RPMI8226 (cell line): ENCODE results near the gene SCYL1.

Experiments used
- DNase-seq: peaks from one replicate; pipeline ENCODE4 v3.0.0-alpha.2; 2015

Gene SCYL1

DNA sequence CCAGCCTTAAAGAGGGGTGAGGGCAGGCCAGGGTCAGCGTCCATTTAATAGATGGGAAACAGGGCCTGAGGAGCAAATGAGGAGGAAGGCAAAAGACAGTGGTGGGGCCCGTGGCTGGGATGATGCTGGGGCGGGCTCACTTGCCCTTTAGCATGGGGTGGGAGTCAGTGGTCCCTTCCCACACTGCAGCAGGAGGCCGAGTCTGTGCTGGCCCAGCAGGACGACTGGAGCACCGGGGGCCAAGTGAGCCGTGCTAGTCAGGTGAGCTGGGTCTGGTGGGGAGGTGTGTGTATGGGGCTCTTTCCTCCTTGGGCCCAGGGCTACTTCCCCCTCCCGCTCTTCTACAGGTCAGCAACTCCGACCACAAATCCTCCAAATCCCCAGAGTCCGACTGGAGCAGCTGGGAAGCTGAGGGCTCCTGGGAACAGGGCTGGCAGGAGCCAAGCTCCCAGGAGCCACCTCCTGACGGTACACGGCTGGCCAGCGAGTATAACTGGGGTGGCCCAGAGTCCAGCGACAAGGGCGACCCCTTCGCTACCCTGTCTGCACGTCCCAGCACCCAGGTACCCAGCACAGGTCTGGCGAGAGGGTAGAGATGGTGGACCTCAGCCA is 12.8 kb downstream of the SCYL1 start:
- no peak for DNase-seq

DNA sequence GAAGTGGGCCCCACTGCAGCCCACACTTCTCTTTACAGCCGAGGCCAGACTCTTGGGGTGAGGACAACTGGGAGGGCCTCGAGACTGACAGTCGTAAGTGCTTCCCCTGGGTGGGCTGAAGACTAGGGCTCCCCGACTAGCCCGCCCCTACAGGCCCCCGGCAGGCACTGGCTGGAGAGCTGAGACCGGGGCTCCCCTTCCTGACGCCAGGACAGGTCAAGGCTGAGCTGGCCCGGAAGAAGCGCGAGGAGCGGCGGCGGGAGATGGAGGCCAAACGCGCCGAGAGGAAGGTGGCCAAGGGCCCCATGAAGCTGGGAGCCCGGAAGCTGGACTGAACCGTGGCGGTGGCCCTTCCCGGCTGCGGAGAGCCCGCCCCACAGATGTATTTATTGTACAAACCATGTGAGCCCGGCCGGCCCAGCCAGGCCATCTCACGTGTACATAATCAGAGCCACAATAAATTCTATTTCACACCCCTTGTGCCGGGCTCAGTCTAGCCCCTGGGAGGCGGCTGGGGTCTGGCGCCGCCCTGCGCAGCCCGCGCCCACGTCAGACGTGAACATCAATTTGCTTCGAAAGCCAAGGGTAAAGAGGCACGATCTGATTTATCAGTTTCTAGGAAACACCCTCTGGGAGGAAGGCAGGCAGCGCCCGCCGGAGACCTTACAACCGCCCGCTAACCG is 13.5 kb downstream of the SCYL1 start:
- DNase-seq: no peak

DNA sequence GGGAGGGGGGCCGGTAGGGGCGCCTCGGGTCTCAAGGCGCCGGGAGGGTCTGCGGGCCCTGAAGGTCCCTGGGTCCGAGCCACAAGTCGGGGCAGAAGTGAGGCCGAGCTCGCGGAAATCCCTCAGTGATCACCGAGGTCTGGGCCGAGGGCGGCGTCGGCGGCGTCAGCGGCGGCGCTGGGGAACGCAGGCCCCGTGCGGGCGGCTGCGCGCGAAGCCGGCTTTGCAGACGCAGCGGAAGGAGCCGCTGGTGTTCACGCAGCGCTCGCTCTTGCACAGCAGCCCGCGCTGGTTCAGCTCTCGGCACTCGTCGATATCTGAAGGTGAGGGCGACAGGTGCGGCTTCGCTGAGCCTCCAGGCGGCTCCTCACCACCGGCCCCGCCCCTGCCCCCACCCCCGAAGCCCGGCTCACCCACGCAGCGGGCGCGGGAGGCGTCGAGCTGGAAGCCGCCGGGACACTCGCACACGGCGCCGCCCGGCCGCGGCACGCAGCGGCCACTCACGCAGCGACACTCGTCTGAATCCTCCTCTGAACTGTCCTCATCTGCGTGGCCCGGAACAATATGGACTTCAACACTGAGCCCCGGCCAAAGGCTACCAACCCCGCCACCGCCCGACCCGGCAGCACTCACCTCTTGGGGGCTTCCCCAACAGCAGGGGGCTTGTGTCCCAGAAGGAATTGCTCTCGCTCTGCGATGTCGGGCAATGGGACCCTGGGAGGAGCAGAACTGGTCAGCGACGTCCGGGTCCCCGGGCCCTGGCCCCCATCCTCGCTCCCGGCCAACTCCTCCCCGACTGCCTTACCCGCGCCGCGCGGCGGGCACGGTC is 14.2 kb downstream of the SCYL1 start:
- DNase-seq: no peak

DNA sequence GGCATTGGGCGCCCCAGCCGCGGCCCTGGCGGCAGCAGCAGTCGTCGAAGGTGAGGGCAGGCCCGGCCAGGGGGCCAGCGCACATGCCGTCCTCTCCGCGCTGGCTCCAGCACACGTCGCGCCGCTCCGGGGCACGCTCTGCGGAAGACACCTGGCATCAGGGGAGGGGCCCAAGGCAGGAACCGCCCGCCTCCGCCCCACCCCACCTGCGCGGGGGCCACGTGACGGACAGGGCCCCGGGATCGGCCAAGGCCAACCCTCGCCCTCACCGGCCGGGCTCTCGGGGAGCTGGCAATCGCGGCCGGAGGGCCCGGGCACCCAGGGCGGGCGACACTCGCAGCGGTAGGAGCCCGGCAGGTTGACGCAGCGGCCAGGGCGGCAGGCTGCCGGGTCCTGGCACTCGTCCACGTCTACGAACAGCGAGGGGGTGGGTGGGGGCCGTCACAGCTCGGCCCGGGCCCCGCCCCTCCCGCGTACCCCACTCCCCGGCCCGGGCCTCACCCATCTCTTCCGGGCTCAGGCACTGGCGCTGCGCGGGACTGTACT is 14.9 kb downstream of the SCYL1 start:
- DNase-seq: peak; percentile 95

DNA sequence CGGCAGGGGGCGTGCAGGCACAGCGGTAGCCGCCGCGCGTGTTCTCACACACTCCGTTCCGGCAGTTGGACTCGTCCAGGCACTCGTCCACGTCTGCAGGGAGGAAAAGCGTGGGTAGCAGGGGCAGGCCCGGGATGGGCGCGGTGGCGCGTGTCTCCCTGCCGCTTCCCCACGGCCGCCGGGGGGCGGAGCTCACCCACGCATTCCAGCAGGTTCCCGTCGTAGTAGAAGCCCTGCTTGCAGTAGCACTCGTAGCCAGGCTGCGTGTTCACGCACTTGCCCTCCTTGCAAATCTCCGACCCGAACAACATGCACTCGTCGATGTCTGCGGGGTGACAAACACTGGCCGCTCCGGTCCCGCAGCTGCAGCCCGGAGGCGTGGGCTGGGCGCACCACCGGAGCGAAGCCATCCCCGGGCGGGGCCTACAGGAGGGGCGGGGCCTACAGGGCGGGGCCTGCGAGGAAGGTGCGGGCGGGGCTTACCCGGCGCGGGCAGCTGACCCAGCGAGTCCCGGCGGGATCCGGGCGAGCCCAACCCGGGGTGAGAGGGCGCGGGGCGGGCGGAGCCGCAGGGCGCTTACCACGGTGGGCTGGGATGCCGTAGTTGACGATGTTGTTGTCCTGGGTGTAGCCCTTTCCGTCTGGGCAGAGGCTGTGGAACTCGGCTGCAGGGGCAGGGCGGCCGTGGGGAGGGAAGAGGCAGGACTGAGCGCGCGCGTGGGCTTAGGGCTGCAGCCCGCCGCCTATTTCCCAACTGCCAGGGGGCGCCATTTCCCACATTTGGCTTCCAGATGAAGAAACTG is 15.6 kb downstream of the SCYL1 start:
- DNase-seq: peak; percentile 94

DNA sequence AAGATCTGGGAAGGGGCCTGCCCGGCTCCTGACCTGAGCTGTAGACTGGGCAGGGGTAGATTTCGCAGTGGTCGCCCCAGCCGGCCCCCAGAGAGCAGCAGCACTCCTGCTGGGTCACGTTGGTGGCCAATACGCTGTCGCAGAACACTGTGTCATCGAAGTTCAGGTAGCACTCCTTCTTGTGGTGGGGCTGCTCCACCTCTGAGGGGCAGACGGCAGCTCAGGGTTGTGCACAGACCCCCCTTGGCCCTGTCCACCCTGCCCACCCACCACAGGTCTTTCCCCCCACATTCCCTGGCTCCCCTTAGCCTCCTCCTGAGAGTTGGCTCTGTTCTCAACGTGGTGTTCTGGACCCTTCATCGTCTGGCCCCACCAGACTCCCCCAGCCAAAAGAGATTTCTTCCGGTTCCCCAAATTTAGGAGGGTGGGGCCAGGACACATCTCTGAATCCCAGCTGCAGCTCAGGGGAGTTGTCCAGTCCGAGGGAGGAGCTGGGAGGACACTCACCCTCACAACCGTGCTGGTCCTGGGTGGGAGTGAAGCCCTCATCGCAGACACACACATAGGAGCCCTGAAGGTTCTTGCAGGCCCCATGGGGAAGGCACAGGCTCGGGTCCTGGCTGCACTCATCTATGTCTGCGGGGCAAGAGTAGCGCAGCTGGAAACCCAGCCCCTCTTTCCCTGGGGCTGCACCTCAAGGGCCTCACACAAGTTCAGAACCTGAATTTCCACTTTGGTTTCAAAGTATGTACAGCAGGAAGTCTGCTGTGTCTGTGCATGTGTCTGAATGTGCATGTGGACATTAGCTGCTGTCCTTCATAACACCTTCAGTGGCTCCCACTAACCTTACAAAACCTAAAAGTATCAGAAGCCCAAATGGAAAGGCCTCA is 16.5 kb downstream of the SCYL1 start:
- DNase-seq: no peak

DNA sequence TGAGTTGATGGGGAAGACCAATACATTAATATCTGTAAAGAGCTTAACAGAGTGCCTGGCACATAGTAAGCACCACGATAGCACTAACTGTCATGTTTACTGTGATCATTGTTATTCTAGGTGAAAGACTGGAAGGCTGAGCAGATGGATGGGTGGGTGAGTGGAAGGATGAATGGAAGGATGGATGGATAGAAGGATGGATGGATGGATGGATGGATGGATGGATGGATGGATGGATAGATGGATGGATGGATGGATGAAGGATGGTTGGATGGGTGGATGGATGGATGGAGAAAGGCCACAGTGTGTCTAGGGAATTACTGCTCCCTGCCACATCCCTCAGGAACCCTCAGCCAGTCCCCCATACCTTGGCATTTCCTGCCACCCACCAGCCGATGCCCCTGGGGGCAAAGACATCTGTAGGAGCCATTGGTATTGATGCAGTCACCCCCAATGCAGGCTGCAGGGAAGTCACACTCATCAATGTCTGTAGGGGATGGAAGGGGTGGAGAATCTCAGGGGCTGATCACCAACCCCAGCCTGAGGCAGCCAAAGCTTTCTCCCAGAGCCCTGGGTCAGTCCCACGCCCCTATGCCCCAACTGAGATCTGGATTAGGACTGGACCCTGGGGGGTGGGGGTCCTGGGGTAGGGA is 18.0 kb downstream of the SCYL1 start:
- no peak for DNase-seq

DNA sequence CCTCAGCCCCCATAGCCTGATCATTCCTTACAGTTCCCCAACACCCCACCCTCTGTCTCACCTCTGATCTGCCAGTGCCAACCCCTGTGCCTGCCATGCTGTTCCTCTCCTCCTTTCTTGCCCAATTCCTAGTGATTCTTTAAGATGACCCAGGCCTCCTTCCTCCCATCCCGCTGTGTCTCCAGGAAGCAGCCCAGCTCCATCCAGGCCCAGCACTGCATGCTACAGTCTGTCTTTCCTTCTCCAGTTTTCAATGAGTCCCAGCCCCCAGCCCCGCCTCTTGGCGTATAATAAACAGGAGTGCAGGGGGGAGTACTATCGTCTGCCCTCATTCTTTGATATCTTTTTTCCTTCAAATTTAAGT is 21.0 kb downstream of the SCYL1 start:
- DNase-seq: no peak

DNA sequence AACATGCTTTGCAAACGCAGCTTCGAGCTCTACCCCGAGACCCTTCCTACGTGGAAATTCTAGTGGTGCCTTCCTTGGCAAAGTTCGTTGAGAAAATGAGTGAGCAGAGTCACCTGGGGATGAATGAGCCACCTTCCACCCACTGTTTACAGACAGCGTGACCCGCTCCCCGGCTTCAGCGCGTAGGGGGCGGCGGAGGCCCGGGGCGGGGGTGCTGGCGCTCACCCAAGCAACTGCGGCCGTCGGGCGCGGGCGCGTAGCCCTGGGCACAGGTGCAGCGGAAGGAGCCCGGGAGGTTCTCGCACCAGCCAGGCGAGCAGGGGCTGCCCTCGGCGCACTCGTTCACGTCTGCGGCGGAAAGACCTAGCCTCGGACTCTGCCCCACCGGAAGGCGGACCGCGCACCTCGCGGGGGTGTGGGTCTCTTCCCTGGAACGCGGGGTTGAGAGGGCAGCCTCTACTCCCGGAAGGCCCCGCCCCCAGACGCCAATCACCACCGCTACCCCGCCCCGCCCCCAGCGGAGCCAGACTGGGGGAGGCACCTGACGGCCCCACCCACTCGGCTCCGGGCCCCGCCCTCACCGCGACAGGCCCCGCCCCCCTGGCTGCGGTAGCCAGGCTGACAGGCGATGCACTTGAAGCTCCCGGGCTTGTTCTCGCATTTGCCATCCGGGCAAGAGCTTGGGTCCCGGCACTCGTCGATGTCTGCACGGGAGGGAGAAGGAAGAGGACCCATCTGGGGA is 21.5 kb downstream of the SCYL1 start:
- peak; percentile 99 for DNase-seq

DNA sequence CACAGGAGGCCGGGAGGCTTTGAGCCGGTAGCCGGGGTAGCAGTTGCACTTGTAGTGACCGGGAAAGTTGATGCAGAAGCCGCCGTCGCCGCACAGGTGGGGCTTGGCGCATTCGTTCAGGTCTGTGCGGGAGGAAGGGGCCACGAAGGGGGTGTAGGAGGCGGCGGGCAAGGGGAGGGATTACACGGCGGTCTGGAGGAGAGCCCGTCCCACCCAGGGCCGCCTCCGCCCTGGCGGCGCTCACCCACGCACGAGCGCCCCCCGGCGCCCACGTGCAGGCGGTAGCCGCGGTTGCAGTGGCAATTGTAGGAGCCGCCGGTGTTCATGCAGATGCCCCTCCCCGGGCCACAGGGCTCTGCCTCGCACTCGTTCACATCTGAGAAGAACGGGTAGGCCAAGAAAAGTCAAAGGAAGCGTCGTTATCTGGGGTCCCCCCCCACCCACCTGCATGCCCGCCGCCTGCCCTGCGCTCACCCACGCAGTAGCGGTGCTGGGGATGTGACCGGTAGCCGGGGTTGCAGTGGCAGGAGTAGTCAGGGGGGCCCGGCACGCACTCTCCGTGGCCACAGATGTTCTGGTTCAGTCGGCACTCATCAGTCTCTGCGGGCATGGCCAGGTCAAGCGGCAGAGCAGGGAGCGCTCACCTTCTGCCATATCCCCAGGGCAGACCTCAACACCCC is 22.7 kb downstream of the SCYL1 start:
- no peak for DNase-seq

DNA sequence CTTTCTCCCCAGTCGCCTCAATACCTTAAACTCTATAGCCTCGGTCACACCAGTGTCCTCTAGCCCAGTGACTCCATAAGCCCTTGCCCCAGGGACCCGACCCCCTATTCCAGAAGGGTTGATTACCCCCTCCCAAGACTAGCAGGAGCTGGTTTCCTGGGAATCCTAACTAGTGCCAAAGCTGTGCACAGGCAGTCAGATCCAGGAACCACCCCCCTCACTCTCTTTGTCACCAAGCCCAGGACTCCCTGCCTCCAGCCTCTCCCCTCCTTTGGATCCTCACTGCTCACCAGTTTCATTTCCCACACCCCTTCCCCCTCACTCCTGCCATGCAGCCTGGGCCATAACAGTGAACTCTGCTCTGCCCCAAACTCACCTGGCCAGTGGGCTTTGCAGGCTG is 23.5 kb downstream of the SCYL1 start:
- no peak for DNase-seq

DNA sequence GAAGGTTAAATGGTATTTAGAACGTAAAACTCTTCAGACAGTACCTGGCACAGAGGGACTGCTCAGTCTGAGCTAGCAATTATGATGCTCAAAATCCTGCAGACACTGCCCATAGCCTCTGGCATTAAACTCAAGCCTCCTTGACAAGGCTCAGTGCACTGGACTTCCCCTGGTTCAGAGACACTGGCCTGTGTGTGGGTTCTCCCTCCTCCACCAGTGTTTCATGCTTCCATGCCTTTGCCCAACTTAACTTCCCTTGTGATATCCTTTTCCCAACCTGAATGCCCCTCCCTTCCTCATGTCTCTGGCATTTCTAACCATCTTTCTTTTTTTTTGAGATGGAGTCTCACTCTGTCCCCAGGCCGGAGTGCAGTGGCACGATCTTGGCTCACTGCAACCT is 24.2 kb downstream of the SCYL1 start:
- DNase-seq: no peak

DNA sequence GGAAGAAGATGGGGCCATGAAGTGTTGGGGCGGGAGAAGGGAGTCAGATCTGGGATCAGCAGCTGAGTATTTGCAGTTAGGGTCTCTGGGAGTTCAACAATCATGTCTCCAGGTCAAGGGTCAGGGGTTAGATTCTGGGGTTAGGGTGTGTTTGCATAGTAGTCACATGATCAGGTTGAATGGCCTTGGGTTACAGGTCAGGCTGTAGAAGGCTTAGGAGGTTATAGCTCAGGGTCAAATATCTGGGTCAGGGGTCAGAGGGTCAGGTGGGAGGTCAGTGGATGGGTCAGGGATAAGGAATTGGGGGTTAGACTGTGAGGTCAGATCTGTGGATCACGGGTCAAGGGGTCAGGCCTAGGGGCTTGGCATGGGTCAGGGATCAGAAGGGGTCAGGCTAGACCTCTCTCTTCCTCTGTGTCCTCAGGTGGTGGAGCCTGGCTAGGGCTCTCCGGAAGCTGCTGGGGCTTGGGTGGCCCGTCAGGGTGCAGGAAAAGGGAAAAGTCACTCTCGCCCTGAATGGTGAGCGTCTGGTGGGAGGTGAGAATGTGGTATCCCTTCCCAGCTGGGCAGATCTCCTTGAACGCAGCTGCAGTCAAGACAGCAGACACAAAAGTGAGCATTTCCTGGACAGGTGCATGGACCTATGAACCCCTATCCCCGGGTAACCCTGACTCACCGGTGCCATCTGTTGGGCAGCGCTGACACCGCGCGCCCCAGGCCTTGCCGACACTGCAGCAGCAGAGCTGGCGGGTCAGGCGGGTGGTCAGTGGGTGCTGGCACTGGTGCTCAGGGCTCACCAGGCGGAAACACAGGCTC is 26.9 kb downstream of the SCYL1 start:
- peak; percentile 97 for DNase-seq

DNA sequence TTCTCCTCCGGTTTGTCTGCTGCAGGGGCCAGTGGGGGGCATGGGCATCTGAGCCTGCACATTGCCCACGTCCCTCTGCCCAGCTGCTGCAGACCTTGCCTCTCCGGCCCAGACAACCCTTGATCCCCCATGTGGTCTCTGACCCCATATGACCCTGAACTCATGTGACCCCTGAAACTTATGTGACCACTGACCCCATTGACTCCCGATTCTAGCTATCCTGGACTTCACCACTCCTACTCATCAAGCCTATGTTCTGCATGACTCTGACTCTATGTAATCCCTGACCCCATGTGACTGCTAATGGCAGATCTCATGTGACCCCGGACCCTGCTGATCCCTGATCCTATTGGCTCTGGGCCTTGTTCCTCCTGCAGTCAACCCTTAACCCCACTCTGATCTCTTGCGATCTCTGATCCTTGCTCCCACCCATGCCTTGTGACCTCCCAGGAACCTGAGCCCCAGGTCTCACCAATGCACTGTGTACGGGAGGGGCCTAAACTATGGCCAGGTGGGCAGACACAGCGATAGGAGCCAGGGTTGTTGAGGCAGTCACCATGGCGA is 27.6 kb downstream of the SCYL1 start:
- DNase-seq: no peak

DNA sequence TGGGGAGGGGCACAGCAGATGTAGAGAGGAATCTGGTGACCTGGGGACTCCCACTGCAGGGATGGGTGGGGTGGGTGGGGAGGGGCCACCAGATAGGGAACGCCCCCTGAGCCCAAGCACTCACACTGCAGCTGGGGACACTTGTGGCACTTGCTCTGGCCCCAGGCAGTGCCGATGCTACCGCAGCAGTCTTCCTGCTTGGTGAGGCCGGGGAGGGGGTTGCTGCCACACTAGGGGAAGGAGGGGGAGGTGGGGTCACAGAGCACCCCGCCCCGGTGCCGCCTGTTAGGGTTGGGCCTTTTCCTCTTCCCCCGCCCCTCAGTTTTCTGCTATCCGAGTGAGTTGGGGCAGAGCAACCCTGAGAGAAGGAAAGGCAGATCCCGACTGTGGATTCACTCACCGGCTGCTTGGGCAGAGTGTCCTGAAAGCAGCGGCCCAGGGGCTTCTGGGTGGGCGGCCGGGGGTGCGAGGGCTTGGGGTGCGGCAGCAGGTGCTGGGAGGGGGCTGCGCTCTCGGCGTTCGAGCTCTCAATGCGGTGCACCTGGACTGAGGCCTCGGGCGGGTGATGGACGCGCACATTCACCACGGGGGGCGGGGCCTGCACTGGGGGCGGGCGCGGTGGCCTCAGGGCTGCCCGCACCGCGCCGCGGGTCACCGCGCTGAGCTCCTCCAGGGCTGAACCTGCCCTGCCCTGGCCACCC is 28.6 kb downstream of the SCYL1 start:
- peak; percentile 70 for DNase-seq

DNA sequence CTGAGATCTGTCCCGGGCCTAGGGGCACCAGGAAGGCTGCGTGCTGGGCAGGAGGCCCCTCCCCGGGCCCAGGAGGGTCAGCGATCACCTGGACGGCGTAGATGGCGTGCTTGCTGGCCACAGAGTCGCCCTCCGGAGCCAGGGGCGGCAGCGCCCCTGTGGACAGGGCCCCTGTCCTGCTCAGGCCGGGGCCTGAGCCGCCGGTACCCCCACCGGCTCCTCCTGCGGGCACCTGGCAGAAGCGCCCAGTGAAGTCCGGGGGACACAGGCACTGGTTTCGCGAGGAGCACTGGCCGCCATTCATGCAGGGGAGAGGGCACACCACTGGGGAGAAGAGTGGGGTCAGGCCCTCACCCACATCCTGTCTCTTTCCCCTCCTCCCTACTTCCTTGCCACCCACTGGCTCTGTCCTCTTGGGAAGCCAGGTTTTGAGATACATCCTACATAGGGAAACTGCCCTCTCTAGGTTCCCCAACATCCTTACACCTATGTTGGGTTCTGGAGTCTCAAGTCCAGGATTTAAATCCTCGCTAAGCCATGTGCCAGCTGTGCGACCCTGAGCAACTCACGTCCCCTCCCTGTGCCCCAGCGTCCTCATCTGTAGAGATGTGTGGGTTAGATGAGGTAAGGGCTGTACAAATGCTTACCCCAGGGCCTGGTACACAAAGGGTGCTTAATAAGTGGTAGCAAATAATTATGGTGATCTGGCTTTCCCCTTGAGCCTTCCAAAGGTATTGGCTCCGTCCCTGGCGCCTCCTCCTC is 29.4 kb downstream of the SCYL1 start:
- no peak for DNase-seq

DNA sequence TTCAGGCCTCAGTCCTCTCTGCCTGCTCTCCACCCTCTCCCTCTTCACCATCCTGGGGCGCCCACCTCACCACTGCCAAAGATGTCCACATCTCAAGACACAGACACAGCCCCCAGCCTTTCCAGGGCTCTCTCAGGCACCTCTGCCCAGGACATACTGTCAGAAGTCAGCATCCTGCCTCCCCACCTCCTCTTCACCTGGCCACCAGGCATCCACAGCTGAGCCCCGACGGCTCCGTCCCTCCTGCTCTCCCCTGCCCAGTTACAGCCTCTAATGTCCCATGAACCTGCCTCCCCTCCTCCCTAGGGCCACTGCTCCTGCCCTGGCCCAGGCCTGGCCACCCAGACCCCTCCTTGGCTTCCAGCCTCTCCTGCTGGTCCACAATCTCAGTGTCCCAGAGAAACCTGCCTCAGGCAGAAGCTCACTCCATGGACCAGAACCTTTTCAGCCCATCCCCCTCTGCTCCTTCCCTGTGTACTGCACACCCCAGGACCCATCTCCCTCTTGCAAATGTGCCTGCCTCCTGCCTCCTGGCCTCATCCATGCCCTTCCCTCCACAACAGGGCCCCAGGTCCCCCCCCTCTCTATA is 30.1 kb downstream of the SCYL1 start:
- DNase-seq: no peak
